ENCODE data around the gene NOP10.
"Not testable (repeated sequence)": the region's sequence is repeated elsewhere in the genome, so short reads cannot be mapped to it uniquely, and the experiment has no call there.

Gene NOP10

GRCh38 chr15:34342737-34343575 is at the start of gene NOP10, which contains the start of gene NUTM1:
Gene NOP10, minus strand, starts transcription at chr15:34343136. Its CDS starts 63 bp downstream, at chr15:34343073.
Gene NUTM1, plus strand, starts transcription at chr15:34343315. Its CDS starts 382 bp downstream, at chr15:34343697.
- in situ Hi-C loops (cut with HindIII; ENCODE audit: low pct_ligation_motif_present, low pct_unique_long_range_greater_than_20kb, low sequenced_read_pairs), result no loop called here

GRCh38 chr15:34389594-34390086 is 46.7 kb upstream of the NOP10 start:
- DNase-seq; in situ Hi-C loops (cut with HindIII; ENCODE audit: low pct_ligation_motif_present, low pct_unique_long_range_greater_than_20kb, low sequenced_read_pairs): not testable (repeated sequence)

More at GRCh38 chr15:34342737-34343575, at the start of gene NOP10, which contains the start of gene NUTM1:
- DNase-seq, result peak; percentile 89

DNA sequence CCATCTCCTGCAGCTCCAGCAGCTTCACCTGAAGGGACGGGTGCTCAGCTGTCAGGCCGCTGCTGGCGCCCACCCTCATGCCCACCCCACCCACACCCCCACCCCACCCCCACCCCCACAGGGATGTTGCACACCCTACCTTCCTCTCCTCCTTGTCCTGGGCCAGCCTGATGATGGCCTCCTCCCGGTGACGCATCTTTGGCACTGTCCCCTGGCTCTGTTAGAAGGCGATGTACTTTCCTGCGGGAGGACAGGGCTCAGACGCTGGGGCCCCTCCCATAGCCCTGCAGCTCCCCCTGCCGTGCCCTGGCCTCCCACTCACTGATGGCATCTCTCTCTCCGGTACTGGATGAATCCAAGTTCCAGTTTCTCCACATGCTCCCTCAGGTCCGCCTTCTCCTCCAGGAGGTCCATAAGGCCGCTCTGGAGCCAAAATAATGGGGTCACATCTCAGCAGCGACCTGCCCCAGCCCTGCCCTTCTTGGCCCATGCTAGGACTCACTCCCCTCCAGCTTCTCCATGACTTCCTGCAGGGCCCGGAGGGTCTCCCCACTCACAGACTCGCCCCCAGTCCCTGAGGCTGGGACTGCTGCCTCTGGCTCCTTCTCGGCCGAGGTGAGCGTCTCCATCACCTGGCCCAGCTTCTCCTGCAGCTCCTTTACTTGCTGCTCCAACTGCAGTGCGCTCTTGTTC is 39.0 kb upstream of the NOP10 start:
- in situ Hi-C loops (cut with HindIII; ENCODE audit: low pct_ligation_motif_present, low pct_unique_long_range_greater_than_20kb, low sequenced_read_pairs), result not testable (repeated sequence)

DNA sequence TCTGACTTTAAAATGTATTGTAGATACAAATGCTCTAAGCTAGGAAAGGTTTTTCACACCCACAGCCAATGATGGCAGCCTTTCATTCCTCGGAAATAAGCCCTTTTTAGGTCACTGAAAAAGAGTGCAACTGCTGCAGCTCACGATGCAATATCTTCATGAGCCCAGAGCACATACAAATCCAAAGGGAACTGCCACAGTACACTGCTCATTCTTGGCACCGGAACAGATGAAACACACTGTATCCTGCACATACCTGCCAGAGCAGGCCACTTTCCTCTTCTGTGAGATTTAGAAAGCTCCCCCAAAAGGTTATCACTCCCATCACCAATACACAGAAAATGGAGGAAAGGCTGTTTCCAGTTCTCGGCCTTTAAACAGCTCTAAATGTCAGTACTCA is 37.6 kb upstream of the NOP10 start:
- DNase-seq; in situ Hi-C loops (cut with HindIII; ENCODE audit: low pct_ligation_motif_present, low pct_unique_long_range_greater_than_20kb, low sequenced_read_pairs): not testable (repeated sequence)

More for the DNA sequence above, 39.0 kb upstream of the NOP10 start:
- DNase-seq, result not testable (repeated sequence)

GRCh38 chr15:34376856-34377255 is 33.9 kb upstream of the NOP10 start:
- no peak for DNase-seq
- in situ Hi-C loops (cut with HindIII; ENCODE audit: low pct_ligation_motif_present, low pct_unique_long_range_greater_than_20kb, low sequenced_read_pairs), result no loop called here

DNA sequence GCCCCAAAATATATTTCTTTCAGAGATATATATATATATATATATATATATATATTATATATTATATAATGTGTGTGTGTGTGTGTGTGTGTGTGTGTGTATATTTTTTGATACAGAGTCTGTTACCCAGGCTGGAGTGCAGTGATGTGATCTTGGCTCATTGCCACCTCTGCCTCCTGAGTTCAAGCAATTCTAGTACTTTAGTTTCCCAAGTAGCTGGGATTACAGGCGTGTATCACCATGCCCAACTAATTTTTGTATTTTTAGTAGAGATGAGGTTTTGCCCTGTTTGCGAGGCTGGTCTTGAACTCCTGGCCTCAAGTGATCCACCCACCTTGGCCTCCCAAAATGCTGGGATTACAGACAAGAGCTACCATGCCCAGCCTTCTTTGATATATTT is 32.6 kb upstream of the NOP10 start:
- DNase-seq; in situ Hi-C loops (cut with HindIII; ENCODE audit: low pct_ligation_motif_present, low pct_unique_long_range_greater_than_20kb, low sequenced_read_pairs): not testable (repeated sequence)

- in situ Hi-C loops (cut with HindIII; ENCODE audit: low pct_ligation_motif_present, low pct_unique_long_range_greater_than_20kb, low sequenced_read_pairs), result no loop called here
- no peak for DNase-seq
These were observed 31.9 kb upstream of the NOP10 start for GRCh38 chr15:34374816-34375215.

- in situ Hi-C loops (cut with HindIII; ENCODE audit: low pct_ligation_motif_present, low pct_unique_long_range_greater_than_20kb, low sequenced_read_pairs), result no loop called here
- DNase-seq, result no peak
These were observed 31.0 kb upstream of the NOP10 start for GRCh38 chr15:34373951-34374350.

- in situ Hi-C loops (cut with HindIII; ENCODE audit: low pct_ligation_motif_present, low pct_unique_long_range_greater_than_20kb, low sequenced_read_pairs), result no loop called here
These were observed 27.7 kb upstream of the NOP10 start for GRCh38 chr15:34370643-34371042.

DNA sequence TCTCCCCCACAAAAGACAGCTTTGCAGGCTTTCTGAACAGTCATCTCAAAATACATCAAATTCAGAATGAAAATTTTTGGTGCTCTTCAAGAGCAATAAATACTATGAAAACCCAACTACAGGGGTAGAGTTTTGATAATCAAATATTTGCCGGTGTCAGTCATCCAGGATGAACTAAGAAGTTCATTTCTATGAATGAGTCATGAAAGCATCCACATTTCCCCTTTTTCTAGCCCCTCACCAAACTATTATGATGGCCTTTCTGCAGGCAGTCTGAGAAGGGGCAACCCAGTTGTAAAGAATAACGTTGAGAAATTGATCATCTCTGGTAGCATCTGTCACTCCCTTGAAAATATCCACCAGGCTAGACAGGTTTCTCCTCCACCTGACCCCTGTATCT is 27.2 kb upstream of the NOP10 start:
- in situ Hi-C loops (cut with HindIII; ENCODE audit: low pct_ligation_motif_present, low pct_unique_long_range_greater_than_20kb, low sequenced_read_pairs), result no loop called here
- no peak for DNase-seq

More at GRCh38 chr15:34370643-34371042, 27.7 kb upstream of the NOP10 start:
- no peak for DNase-seq

GRCh38 chr15:34367101-34368081 is 24.5 kb upstream of the NOP10 start, which contains the start of gene LPCAT4:
Gene LPCAT4, minus strand, starts transcription at chr15:34367196. Its CDS starts 96 bp downstream, at chr15:34367100.
- in situ Hi-C loops (cut with HindIII; ENCODE audit: low pct_ligation_motif_present, low pct_unique_long_range_greater_than_20kb, low sequenced_read_pairs), result no loop called here

GRCh38 chr15:34366271-34367065 is 23.5 kb upstream of the NOP10 start:
- in situ Hi-C loops (cut with HindIII; ENCODE audit: low pct_ligation_motif_present, low pct_unique_long_range_greater_than_20kb, low sequenced_read_pairs), result no loop called here
- DNase-seq, result peak; percentile 62

More at GRCh38 chr15:34367101-34368081, 24.5 kb upstream of the NOP10 start, which contains the start of gene LPCAT4:
- DNase-seq, result peak; percentile 88

- in situ Hi-C loops (cut with HindIII; ENCODE audit: low pct_ligation_motif_present, low pct_unique_long_range_greater_than_20kb, low sequenced_read_pairs), result no loop called here
- DNase-seq, result no peak
These were observed 22.9 kb upstream of the NOP10 start for GRCh38 chr15:34365836-34366235.

- DNase-seq, result no peak
- in situ Hi-C loops (cut with HindIII; ENCODE audit: low pct_ligation_motif_present, low pct_unique_long_range_greater_than_20kb, low sequenced_read_pairs), result no loop called here
These were observed 22.3 kb upstream of the NOP10 start for GRCh38 chr15:34365091-34365825.

GRCh38 chr15:34364041-34364440 is 21.1 kb upstream of the NOP10 start:
- DNase-seq, result no peak
- in situ Hi-C loops (cut with HindIII; ENCODE audit: low pct_ligation_motif_present, low pct_unique_long_range_greater_than_20kb, low sequenced_read_pairs), result no loop called here

GRCh38 chr15:34362047-34362773 is 19.3 kb upstream of the NOP10 start:
- no peak for DNase-seq
- in situ Hi-C loops (cut with HindIII; ENCODE audit: low pct_ligation_motif_present, low pct_unique_long_range_greater_than_20kb, low sequenced_read_pairs), result no loop called here
